ENCODE measurements around the gene HSD3B7.

HSD3B7 gene

GRCh38 chr16:31031276-31031675 lies 46.3 kb downstream of the HSD3B7 start:
- no peak for DNase-seq

DNA sequence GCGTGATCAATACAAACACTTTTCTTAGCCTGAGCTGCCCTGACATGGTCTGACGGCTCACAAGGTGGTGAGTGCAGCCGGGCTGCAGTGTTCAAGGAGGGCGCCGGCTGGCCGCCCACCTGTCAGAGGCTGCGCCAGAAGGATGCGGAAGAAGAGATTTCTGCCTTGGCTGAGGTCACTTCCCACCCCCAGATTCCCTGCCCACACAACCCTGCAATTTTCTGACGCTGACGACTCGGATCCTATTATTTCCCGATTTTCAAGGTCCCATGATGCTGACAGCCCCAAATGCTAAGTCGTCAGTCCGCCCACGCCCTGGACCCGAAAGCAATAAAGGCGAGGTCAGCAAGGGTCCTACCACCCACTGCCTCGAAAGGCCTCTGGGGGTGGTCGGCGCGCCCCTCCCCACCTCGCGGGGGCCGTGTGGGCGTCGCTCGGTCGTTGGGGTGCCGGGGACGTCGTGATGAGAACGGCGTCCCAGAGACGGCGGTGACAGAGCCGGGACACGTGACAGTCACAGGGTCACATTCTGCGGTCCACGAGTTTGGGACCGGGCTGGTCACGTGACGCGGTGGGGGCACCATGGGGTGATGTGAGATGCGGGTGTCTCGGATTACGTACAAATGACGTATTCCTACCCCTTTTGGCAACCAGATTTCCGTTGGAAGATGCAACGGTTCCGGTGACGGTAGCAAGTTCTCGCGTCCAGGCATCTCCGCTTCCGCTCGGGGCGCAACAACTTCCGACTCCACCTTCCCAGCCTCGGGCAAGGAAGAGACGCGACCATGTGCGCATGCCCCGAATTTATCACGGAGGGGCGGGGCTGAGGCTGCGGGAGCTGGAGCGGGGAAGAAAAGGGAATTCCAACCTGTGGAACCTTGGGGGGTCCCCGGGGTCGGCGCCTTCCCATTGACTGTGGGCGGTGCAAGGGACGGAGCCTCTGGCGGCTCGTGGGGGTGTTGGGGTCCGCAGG lies 48.0 kb downstream of the HSD3B7 start, which contains the start of gene STX4:
Gene STX4, plus strand, starts transcription at position 823 of the 973 bp plus-strand sequence. CDS start 248 bp downstream, outside the sequence.
- peak; percentile 98 for DNase-seq

DNA sequence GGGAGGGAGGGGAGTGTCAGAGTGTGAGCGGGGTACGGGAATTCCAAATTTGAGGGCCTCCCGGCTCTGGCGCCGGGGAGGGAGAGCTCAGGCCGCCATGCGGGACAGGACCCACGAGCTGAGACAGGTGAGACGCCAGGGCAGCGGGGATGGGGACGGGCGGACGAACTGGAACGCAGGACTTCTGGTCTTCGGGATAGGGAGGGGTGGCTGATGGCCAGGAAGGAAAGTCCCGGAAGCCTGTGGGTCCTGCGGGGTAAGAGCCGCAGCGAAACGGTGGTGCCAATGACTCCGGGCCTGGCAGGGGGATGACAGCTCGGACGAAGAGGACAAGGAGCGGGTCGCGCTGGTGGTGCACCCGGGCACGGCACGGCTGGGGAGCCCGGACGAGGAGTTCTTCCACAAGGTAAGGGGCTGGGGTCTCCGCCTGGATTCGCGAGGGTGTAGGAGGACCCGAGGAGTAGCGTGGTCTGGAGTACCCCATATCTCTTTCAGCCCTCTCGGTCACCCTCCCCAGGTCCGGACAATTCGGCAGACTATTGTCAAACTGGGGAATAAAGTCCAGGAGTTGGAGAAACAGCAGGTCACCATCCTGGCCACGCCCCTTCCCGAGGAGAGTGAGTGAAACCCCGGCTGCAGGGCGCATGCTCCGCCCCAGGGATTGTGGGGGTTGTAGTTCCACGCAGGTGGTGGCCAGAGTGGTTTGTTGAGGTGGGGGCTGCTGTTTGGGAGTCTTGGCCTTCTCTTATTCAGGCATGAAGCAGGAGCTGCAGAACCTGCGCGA lies 48.9 kb downstream of the HSD3B7 start:
- DNase-seq, result peak; percentile 96

- no peak for DNase-seq
Observed at GRCh38 chr16:31036691-31037090, 51.7 kb downstream of the HSD3B7 start.

Data from hematopoietic multipotent progenitor cell treated with erythropoietin and hydrocortisone succinate and interleukin-3 and kit ligand, for 6 days (in vitro differentiated cells).